ENCODE data around the gene BMP6.

BMP6 gene

GRCh38 chr6:7901056-7901455, 175.2 kb downstream of the BMP6 start:
- TF ChIP-seq CTCF (IDR thresholded peaks at IDR 0.05; ENCODE audit: low read depth, low read length, missing control alignments): no peak
- no peak overlapping the region for H3K4me3 ChIP-seq (replicated peaks; ENCODE audit: low read depth, low read length)
- DNase-seq (ENCODE audit: extremely low read depth, low read depth): no peak

- no peak overlapping the region for H3K4me3 ChIP-seq (replicated peaks; ENCODE audit: low read depth, low read length)
- TF ChIP-seq CTCF (IDR thresholded peaks at IDR 0.05; ENCODE audit: low read depth, low read length, missing control alignments): no peak
- DNase-seq (ENCODE audit: extremely low read depth, low read depth): no peak
These were observed 175.9 kb downstream of the BMP6 start for GRCh38 chr6:7901780-7902179.

GRCh38 chr6:7902221-7902620, 176.3 kb downstream of the BMP6 start:
- DNase-seq (ENCODE audit: extremely low read depth, low read depth): no peak
- H3K4me3 ChIP-seq (replicated peaks; ENCODE audit: low read depth, low read length): no peak overlapping the region
- TF ChIP-seq CTCF (IDR thresholded peaks at IDR 0.05; ENCODE audit: low read depth, low read length, missing control alignments): no peak

- no peak for DNase-seq (ENCODE audit: extremely low read depth, low read depth)
- no peak overlapping the region for H3K4me3 ChIP-seq (replicated peaks; ENCODE audit: low read depth, low read length)
- no peak for TF ChIP-seq CTCF (IDR thresholded peaks at IDR 0.05; ENCODE audit: low read depth, low read length, missing control alignments)
These were observed 177.0 kb downstream of the BMP6 start for GRCh38 chr6:7902867-7903266.

- H3K4me3 ChIP-seq (replicated peaks; ENCODE audit: low read depth, low read length): no peak overlapping the region
- no peak for TF ChIP-seq CTCF (IDR thresholded peaks at IDR 0.05; ENCODE audit: low read depth, low read length, missing control alignments)
- DNase-seq (ENCODE audit: extremely low read depth, low read depth): no peak
These were observed 177.8 kb downstream of the BMP6 start for GRCh38 chr6:7903673-7904072.

GRCh38 chr6:7904654-7905319, 178.9 kb downstream of the BMP6 start:
- DNase-seq (ENCODE audit: extremely low read depth, low read depth): no peak
- TF ChIP-seq CTCF (IDR thresholded peaks at IDR 0.05; ENCODE audit: low read depth, low read length, missing control alignments): no peak
- H3K4me3 ChIP-seq (replicated peaks; ENCODE audit: low read depth, low read length): no peak overlapping the region

GRCh38 chr6:7905416-7905815, 179.5 kb downstream of the BMP6 start:
- H3K4me3 ChIP-seq (replicated peaks; ENCODE audit: low read depth, low read length): no peak overlapping the region
- no peak for TF ChIP-seq CTCF (IDR thresholded peaks at IDR 0.05; ENCODE audit: low read depth, low read length, missing control alignments)
- no peak for DNase-seq (ENCODE audit: extremely low read depth, low read depth)
